Upper lobe of left lung (tissue), 4 donors: ENCODE results near the gene TES.

Experiments
- CTCF ChIP-seq, 6 experiments: fragments of 450-650 bp in 4 of 6; fragments of 200-600 bp in 2 of 6; sonication (generic) in 2 of 6; IDR thresholded peaks; one replicate each; pipeline ENCODE4 v1.5.1; 2016 to 2019; ENCODE audit warnings: antibody characterized with exemption in 6 of 6
- EP300 ChIP-seq, 4 donors: sonication (generic); formaldehyde crosslinking; IDR thresholded peaks; one replicate each; pipeline ENCODE4 v1.5.1; 2017; ENCODE audit warnings: antibody characterized with exemption in 4 of 4, control low read depth in 2 of 4
- POLR2A ChIP-seq, 4 donors: fragments of 450-650 bp; IDR thresholded peaks; one replicate each; pipeline ENCODE4 v1.5.1; 2016 to 2017; ENCODE audit warnings: antibody characterized with exemption in 4 of 4, mild to moderate bottlenecking in 2 of 4
- POLR2AphosphoS5 ChIP-seq, 2 donors: sonication (generic); formaldehyde crosslinking; IDR thresholded peaks; one replicate each; pipeline ENCODE4 v1.5.1; 2017; ENCODE audit warnings: antibody characterized with exemption in 2 of 2

DNA sequence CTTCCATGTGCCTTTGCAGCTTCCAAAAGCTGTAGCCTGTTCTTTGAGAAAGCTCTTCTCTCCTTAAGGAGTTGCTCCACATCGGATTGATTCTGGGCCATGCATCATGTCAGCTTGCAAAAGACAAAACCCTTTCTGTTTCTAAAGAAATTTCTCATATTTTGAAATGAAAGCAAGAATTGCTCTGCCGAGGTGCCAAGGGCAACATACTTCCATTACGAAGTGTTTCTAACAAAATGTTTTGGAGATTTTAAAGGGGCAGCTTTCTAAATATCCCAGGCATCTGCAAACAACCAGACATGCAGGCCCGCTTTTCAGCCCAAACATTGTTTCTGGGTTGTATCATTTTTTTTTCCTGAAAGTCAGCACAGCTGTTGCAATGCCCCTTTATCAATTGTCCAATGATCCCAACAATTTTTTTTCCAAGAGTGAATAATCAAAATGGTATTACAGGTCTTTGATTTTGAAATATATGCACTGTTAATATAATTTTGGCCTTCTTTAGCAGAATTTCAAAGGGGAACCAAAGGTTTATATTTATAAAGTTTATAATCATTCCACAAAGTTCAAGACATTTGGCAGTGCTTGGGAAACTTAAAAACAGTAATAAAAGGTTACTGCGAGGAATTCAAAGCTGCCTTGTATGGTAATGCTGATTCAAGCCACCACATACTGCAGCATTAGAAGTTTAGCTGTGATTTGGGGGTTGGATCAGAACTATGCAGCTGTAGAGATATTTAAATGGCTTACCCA is 61.0 kb downstream of the TES start:
- TF ChIP-seq CTCF (IDR thresholded peaks at IDR 0.05): no peak
- no peak for TF ChIP-seq POLR2A (IDR thresholded peaks at IDR 0.05)
- no peak for TF ChIP-seq POLR2AphosphoS5 (IDR thresholded peaks at IDR 0.05)
- TF ChIP-seq EP300 (IDR thresholded peaks at IDR 0.05): no peak
